Activated CD8-positive, alpha-beta memory T cell treated with anti-CD3 and anti-CD28 coated beads, Interleukin-2, amount 50 U/mL, for 1 hour (primary cell): ENCODE results near the gene CGGBP1.

ENCODE experiments used
- DNase-seq: peaks from one replicate; pipeline ENCODE4 v3.0.0-alpha.2; 2020; ENCODE audit errors: extremely low read depth

Gene CGGBP1

GRCh38 chr3:88058581-88059379 lies at the start of gene CGGBP1, which contains the start of gene ZNF654:
Gene CGGBP1, minus strand, starts transcription at chr3:88059005. Its CDS starts 3,029 bp downstream, at chr3:88055976.
Gene ZNF654, plus strand, starts transcription at chr3:88059255. Its CDS starts 65 bp downstream, at chr3:88059320.
- DNase-seq = peak; percentile 94

GRCh38 chr3:88105325-88105724 lies 46.5 kb upstream of the CGGBP1 start:
- DNase-seq = no peak

GRCh38 chr3:88101142-88101541 lies 42.3 kb upstream of the CGGBP1 start:
- DNase-seq = no peak

GRCh38 chr3:88093266-88093665 lies 34.5 kb upstream of the CGGBP1 start:
- no peak for DNase-seq

GRCh38 chr3:88092270-88092669 lies 33.5 kb upstream of the CGGBP1 start:
- no peak for DNase-seq

GRCh38 chr3:88090681-88091080 lies 31.9 kb upstream of the CGGBP1 start:
- no peak for DNase-seq

- no peak for DNase-seq
Measured at GRCh38 chr3:88084097-88084501, 25.3 kb upstream of the CGGBP1 start.

- no peak for DNase-seq
Measured at GRCh38 chr3:88082854-88083253, 24.0 kb upstream of the CGGBP1 start.

GRCh38 chr3:88078932-88079331 lies 20.1 kb upstream of the CGGBP1 start:
- no peak for DNase-seq

GRCh38 chr3:88076712-88077111 lies 17.9 kb upstream of the CGGBP1 start:
- DNase-seq = no peak

GRCh38 chr3:88075497-88075896 lies 16.7 kb upstream of the CGGBP1 start:
- no peak for DNase-seq

GRCh38 chr3:88075072-88075471 lies 16.3 kb upstream of the CGGBP1 start:
- no peak for DNase-seq

- no peak for DNase-seq
Measured at GRCh38 chr3:88061746-88062145, 2.9 kb upstream of the CGGBP1 start.

- no peak for DNase-seq
Measured at GRCh38 chr3:88059380-88060170, 770 bp upstream of the CGGBP1 start.

GRCh38 chr3:88058306-88058580 lies 562 bp downstream of the CGGBP1 start:
- no peak for DNase-seq

- DNase-seq = no peak
Measured at GRCh38 chr3:88057630-88058305, 1.0 kb downstream of the CGGBP1 start.

GRCh38 chr3:88046766-88047165 lies 12.0 kb downstream of the CGGBP1 start:
- DNase-seq = no peak

- no peak for DNase-seq
Measured at GRCh38 chr3:88044411-88044810, 14.4 kb downstream of the CGGBP1 start.

- DNase-seq = no peak
Measured at GRCh38 chr3:88041005-88041404, 17.8 kb downstream of the CGGBP1 start.

GRCh38 chr3:88040529-88040928 lies 18.3 kb downstream of the CGGBP1 start:
- DNase-seq = no peak

GRCh38 chr3:88038566-88038965 lies 20.2 kb downstream of the CGGBP1 start:
- DNase-seq = no peak

- DNase-seq = no peak
Measured at GRCh38 chr3:88036221-88036620, 22.6 kb downstream of the CGGBP1 start.
